ENCODE data around the gene INVS. TPM values are rescaled to one million over a fixed set of nuclear protein-coding genes. Genes with fewer than 3 reads are reported as not detected.

The INVS gene
- total RNA-seq, 3 donors from 2014 or later (not counting 1 experiment from before 2014, with no cell fraction given), result 24.5 to 30.6 (median 27.4) TPM

GRCh38 chr9:100294806-100295205, 195.8 kb downstream of the INVS start:
- Mint-ChIP-seq H3K9me3 (no peaks in the 10 kb centered on the region), H3K27ac (no peak overlapping the region), H3K4me1 (peaks cover 0 to 5% of the 10 kb centered on the region in 2 donors), H3K36me3 (peaks cover 16% of the 10 kb centered on the region), H3K4me3 (no peak overlapping the region), H3K27me3 (ENCODE audit: low read depth in 2 of 2) (no peaks in the 10 kb centered on the region)
- WGBS (ENCODE audit: insufficient coverage), result 80% methylated on average over 6 of the region's 6 CpGs
- ATAC-seq (no peak), DNase-seq (no peak)
- H3K27me3 ChIP-seq (ENCODE audit: control insufficient read depth, insufficient read depth, low read length), result no peaks in the 10 kb centered on the region
- H3K4me3 ChIP-seq (ENCODE audit: low read length), result no peak overlapping the region
- no peaks in the 10 kb centered on the region for H3K9me3 ChIP-seq (ENCODE audit: control insufficient read depth, insufficient read depth, low read length)
- H3K27ac ChIP-seq (ENCODE audit: low read length), result no peak overlapping the region
- TF ChIP-seq, protein P1, sequence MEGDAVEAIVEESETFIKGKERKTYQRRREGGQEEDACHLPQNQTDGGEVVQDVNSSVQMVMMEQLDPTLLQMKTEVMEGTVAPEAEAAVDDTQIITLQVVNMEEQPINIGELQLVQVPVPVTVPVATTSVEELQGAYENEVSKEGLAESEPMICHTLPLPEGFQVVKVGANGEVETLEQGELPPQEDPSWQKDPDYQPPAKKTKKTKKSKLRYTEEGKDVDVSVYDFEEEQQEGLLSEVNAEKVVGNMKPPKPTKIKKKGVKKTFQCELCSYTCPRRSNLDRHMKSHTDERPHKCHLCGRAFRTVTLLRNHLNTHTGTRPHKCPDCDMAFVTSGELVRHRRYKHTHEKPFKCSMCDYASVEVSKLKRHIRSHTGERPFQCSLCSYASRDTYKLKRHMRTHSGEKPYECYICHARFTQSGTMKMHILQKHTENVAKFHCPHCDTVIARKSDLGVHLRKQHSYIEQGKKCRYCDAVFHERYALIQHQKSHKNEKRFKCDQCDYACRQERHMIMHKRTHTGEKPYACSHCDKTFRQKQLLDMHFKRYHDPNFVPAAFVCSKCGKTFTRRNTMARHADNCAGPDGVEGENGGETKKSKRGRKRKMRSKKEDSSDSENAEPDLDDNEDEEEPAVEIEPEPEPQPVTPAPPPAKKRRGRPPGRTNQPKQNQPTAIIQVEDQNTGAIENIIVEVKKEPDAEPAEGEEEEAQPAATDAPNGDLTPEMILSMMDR (IDR thresholded peaks at IDR 0.05), result no peak
- H3K4me1 ChIP-seq (ENCODE audit: control insufficient read depth, insufficient read depth, low read length), result no peaks in the 10 kb centered on the region
- H3K36me3 ChIP-seq (ENCODE audit: control insufficient read depth, insufficient read depth, low read length), result peaks cover 56% of the 10 kb centered on the region
- intact Hi-C loops (cut with micrococcal nuclease), result no loop called here

- Histone ChIP-seq H3K9me3 (ENCODE audit: control insufficient read depth, insufficient read depth, low read length) (no peaks in the 10 kb centered on the region), H3K4me3 (ENCODE audit: low read length) (no peak overlapping the region), H3K27ac (ENCODE audit: low read length) (no peak overlapping the region), H3K27me3 (ENCODE audit: control insufficient read depth, insufficient read depth, low read length) (no peaks in the 10 kb centered on the region), H3K36me3 (ENCODE audit: control insufficient read depth, insufficient read depth, low read length) (peaks cover 57% of the 10 kb centered on the region), H3K4me1 (ENCODE audit: control insufficient read depth, insufficient read depth, low read length) (no peaks in the 10 kb centered on the region)
- no peaks in the 10 kb centered on the region for H3K27me3 Mint-ChIP-seq (ENCODE audit: low read depth in 2 of 2)
- DNase-seq (no peak), ATAC-seq (no peak)
- peaks cover 20% of the 10 kb centered on the region for H3K36me3 Mint-ChIP-seq
- H3K4me1 Mint-ChIP-seq, result peaks cover 0 to 5% of the 10 kb centered on the region in 2 donors
- peak overlapping the region in 1 of 2 donors; percentile 17 for H3K27ac Mint-ChIP-seq
- no peak overlapping the region for H3K4me3 Mint-ChIP-seq
- no peaks in the 10 kb centered on the region for H3K9me3 Mint-ChIP-seq
- WGBS (ENCODE audit: insufficient coverage), result 96% methylated on average over 2 of the region's 2 CpGs
- TF ChIP-seq, protein P1 (IDR thresholded peaks at IDR 0.05), result no peak
- intact Hi-C loops (cut with micrococcal nuclease), result no loop called here
Measured at GRCh38 chr9:100295240-100295639, 196.2 kb downstream of the INVS start.

GRCh38 chr9:100296407-100296806, 197.4 kb downstream of the INVS start:
- H3K27me3 Mint-ChIP-seq (ENCODE audit: low read depth in 2 of 2), result no peaks in the 10 kb centered on the region
- Histone ChIP-seq H3K4me3 (ENCODE audit: low read length) (no peak overlapping the region), H3K36me3 (ENCODE audit: control insufficient read depth, insufficient read depth, low read length) (peaks cover 62% of the 10 kb centered on the region), H3K4me1 (ENCODE audit: control insufficient read depth, insufficient read depth, low read length) (no peaks in the 10 kb centered on the region), H3K27me3 (ENCODE audit: control insufficient read depth, insufficient read depth, low read length) (no peaks in the 10 kb centered on the region), H3K9me3 (ENCODE audit: control insufficient read depth, insufficient read depth, low read length) (no peaks in the 10 kb centered on the region), H3K27ac (ENCODE audit: low read length) (no peak overlapping the region)
- H3K4me1 Mint-ChIP-seq, result peaks cover 0 to 5% of the 10 kb centered on the region in 2 donors
- no peak overlapping the region for H3K4me3 Mint-ChIP-seq
- 90% methylated on average over 4 of the region's 4 CpGs for WGBS (ENCODE audit: insufficient coverage)
- DNase-seq (no peak), ATAC-seq (no peak)
- no peaks in the 10 kb centered on the region for H3K9me3 Mint-ChIP-seq
- TF ChIP-seq, protein P1 (IDR thresholded peaks at IDR 0.05), result no peak
- peaks cover 25% of the 10 kb centered on the region for H3K36me3 Mint-ChIP-seq
- no peak overlapping the region for H3K27ac Mint-ChIP-seq
- intact Hi-C loops (cut with micrococcal nuclease), result no loop called here

- intact Hi-C loops (cut with micrococcal nuclease), result no loop called here
- ATAC-seq (no peak), DNase-seq (no peak)
- Histone ChIP-seq H3K27ac (ENCODE audit: low read length) (no peak overlapping the region), H3K36me3 (ENCODE audit: control insufficient read depth, insufficient read depth, low read length) (peaks cover 62% of the 10 kb centered on the region), H3K4me1 (ENCODE audit: control insufficient read depth, insufficient read depth, low read length) (no peaks in the 10 kb centered on the region), H3K9me3 (ENCODE audit: control insufficient read depth, insufficient read depth, low read length) (no peaks in the 10 kb centered on the region), H3K4me3 (ENCODE audit: low read length) (no peak overlapping the region), H3K27me3 (ENCODE audit: control insufficient read depth, insufficient read depth, low read length) (no peaks in the 10 kb centered on the region)
- H3K27me3 Mint-ChIP-seq (ENCODE audit: low read depth in 2 of 2), result no peaks in the 10 kb centered on the region
- WGBS (ENCODE audit: insufficient coverage), result 100% methylated on average over 3 of the region's 3 CpGs
- peaks cover 0 to 5% of the 10 kb centered on the region in 2 donors for H3K4me1 Mint-ChIP-seq
- TF ChIP-seq, protein P1 (IDR thresholded peaks at IDR 0.05), result no peak
- H3K9me3 Mint-ChIP-seq, result no peaks in the 10 kb centered on the region
- H3K4me3 Mint-ChIP-seq, result no peak overlapping the region
- peaks cover 25% of the 10 kb centered on the region for H3K36me3 Mint-ChIP-seq
- H3K27ac Mint-ChIP-seq, result no peak overlapping the region
Measured at GRCh38 chr9:100298378-100298777, 199.3 kb downstream of the INVS start.

Measured in natural killer cell (primary cell).